ENCODE measurements around the gene INTS14.

The INTS14 gene

GRCh38 chr15:65561934-65562333 is 49.0 kb downstream of the INTS14 start:
- Histone ChIP-seq H3K27me3 (replicated peaks; ENCODE audit: insufficient read depth, low read length) (no peaks in the 10 kb centered on the region), H2AFZ (ENCODE audit: low read length) (no peak overlapping the region), H4K20me1 (ENCODE audit: insufficient read depth, low read length) (no peaks in the 10 kb centered on the region), H3K4me2 (ENCODE audit: low read depth, low read length) (no peak overlapping the region), H3K9me3 (replicated peaks; ENCODE audit: insufficient read depth, low read length) (no peaks in the 10 kb centered on the region), H3K36me3 (replicated peaks; ENCODE audit: insufficient read depth, low read length) (0 out of 2 replicates have a peak, but pooled peaks cover 3% of the 10 kb centered on the region), H3K27ac (ENCODE audit: low read length) (no peak overlapping the region), H3K9ac (ENCODE audit: low read length) (no peak overlapping the region), H3F3A (ENCODE audit: insufficient read depth, low read length) (no peaks in the 10 kb centered on the region), H3K4me3 (ENCODE audit: low read length) (no peak overlapping the region), H3K79me2 (ENCODE audit: low read length) (no peaks in the 10 kb centered on the region), H3K9me2 (replicated peaks; ENCODE audit: insufficient read depth, low read length) (no peaks in the 10 kb centered on the region), H3K4me1 (ENCODE audit: low read length) (no peaks in the 10 kb centered on the region)
- TF ChIP-seq EZH2phosphoT487 (IDR thresholded peaks at IDR 0.05; ENCODE audit: low read length) (no peak), EZH2 (optimal IDR thresholded peaks at IDR 0.05; ENCODE audit: low read depth, low read length) (no peak)
- TF ChIP-seq, protein P1, sequence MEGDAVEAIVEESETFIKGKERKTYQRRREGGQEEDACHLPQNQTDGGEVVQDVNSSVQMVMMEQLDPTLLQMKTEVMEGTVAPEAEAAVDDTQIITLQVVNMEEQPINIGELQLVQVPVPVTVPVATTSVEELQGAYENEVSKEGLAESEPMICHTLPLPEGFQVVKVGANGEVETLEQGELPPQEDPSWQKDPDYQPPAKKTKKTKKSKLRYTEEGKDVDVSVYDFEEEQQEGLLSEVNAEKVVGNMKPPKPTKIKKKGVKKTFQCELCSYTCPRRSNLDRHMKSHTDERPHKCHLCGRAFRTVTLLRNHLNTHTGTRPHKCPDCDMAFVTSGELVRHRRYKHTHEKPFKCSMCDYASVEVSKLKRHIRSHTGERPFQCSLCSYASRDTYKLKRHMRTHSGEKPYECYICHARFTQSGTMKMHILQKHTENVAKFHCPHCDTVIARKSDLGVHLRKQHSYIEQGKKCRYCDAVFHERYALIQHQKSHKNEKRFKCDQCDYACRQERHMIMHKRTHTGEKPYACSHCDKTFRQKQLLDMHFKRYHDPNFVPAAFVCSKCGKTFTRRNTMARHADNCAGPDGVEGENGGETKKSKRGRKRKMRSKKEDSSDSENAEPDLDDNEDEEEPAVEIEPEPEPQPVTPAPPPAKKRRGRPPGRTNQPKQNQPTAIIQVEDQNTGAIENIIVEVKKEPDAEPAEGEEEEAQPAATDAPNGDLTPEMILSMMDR (IDR thresholded peaks at IDR 0.05; ENCODE audit: low read length): no peak
- DNase-seq: no peak

GRCh38 chr15:65559941-65560340 is 51.0 kb downstream of the INTS14 start:
- TF ChIP-seq EZH2phosphoT487 (IDR thresholded peaks at IDR 0.05; ENCODE audit: low read length) (no peak), EZH2 (optimal IDR thresholded peaks at IDR 0.05; ENCODE audit: low read depth, low read length) (no peak)
- TF ChIP-seq, protein P1 (IDR thresholded peaks at IDR 0.05; ENCODE audit: low read length): no peak
- H3K27me3 ChIP-seq (replicated peaks; ENCODE audit: insufficient read depth, low read length): no peaks in the 10 kb centered on the region
- H3F3A ChIP-seq (ENCODE audit: insufficient read depth, low read length): no peaks in the 10 kb centered on the region
- H3K4me3 ChIP-seq (ENCODE audit: low read length): no peak overlapping the region
- DNase-seq: no peak
- no peak overlapping the region for H3K27ac ChIP-seq (ENCODE audit: low read length)
- no peaks in the 10 kb centered on the region for H3K79me2 ChIP-seq (ENCODE audit: low read length)
- 0 out of 2 replicates have a peak, but pooled peaks cover 6% of the 10 kb centered on the region for H3K36me3 ChIP-seq (replicated peaks; ENCODE audit: insufficient read depth, low read length)
- H4K20me1 ChIP-seq (ENCODE audit: insufficient read depth, low read length): no peaks in the 10 kb centered on the region
- no peak overlapping the region for H3K4me2 ChIP-seq (ENCODE audit: low read depth, low read length)
- no peaks in the 10 kb centered on the region for H3K9me3 ChIP-seq (replicated peaks; ENCODE audit: insufficient read depth, low read length)
- H2AFZ ChIP-seq (ENCODE audit: low read length): no peak overlapping the region
- no peaks in the 10 kb centered on the region for H3K4me1 ChIP-seq (ENCODE audit: low read length)
- no peak overlapping the region for H3K9ac ChIP-seq (ENCODE audit: low read length)
- no peaks in the 10 kb centered on the region for H3K9me2 ChIP-seq (replicated peaks; ENCODE audit: insufficient read depth, low read length)

- TF ChIP-seq EZH2 (optimal IDR thresholded peaks at IDR 0.05; ENCODE audit: low read depth, low read length): no peak
- TF ChIP-seq, protein P1 (IDR thresholded peaks at IDR 0.05; ENCODE audit: low read length): no peak
- 0 out of 2 replicates have a peak, but pooled peaks cover 6% of the 10 kb centered on the region for H3K36me3 ChIP-seq (replicated peaks; ENCODE audit: insufficient read depth, low read length)
- H3K79me2 ChIP-seq (ENCODE audit: low read length): no peaks in the 10 kb centered on the region
- H3F3A ChIP-seq (ENCODE audit: insufficient read depth, low read length): no peaks in the 10 kb centered on the region
- no peak overlapping the region for H2AFZ ChIP-seq (ENCODE audit: low read length)
- no peaks in the 10 kb centered on the region for H3K4me1 ChIP-seq (ENCODE audit: low read length)
- H4K20me1 ChIP-seq (ENCODE audit: insufficient read depth, low read length): no peaks in the 10 kb centered on the region
- no peaks in the 10 kb centered on the region for H3K9me2 ChIP-seq (replicated peaks; ENCODE audit: insufficient read depth, low read length)
- H3K9me3 ChIP-seq (replicated peaks; ENCODE audit: insufficient read depth, low read length): no peaks in the 10 kb centered on the region
- no peaks in the 10 kb centered on the region for H3K27me3 ChIP-seq (replicated peaks; ENCODE audit: insufficient read depth, low read length)
- no peak overlapping the region for H3K9ac ChIP-seq (ENCODE audit: low read length)
- no peak overlapping the region for H3K4me2 ChIP-seq (ENCODE audit: low read depth, low read length)
- no peak for DNase-seq
- H3K27ac ChIP-seq (ENCODE audit: low read length): no peak overlapping the region
- H3K4me3 ChIP-seq (ENCODE audit: low read length): no peak overlapping the region
Observed at GRCh38 chr15:65558997-65559760, 51.8 kb downstream of the INTS14 start.
